K562 (cell line): Measurements from ENCODE around the gene HOXB1.

Source experiments
- SLC30A9 ChIP-seq: fragments of 250-450 bp; sonication (Bioruptor Pico); IDR thresholded peaks from 2 replicates; pipeline ENCODE4 v1.8.0; 2022; ENCODE audit warnings: mild to moderate bottlenecking, moderate library complexity
- ZNF274 ChIP-seq: IDR thresholded peaks from 2 replicates; pipeline ENCODE4 v1.6.1; 2011; ENCODE audit warnings: low read depth, mild to moderate bottlenecking, low read length, moderate library complexity, borderline replicate concordance
- TF ChIP-seq, protein P1 (sequence below), 3 experiments: IDR thresholded peaks in 2 of 3; conservative IDR thresholded peaks in 1 of 3; 2 replicates each; pipeline ENCODE4 v1.5.1; 2011 to 2012; ENCODE audit warnings: low read length in 3 of 3, mild to moderate bottlenecking in 3 of 3, control low read depth in 2 of 3, improper control_type of control experiment in 1 of 3, inconsistent platforms in 1 of 3, low read depth in 1 of 3, mixed read lengths in 1 of 3, moderate library complexity in 1 of 3; ENCODE audit not compliant: insufficient read depth in 2 of 3
- TF ChIP-seq, protein P2 (sequence below): fragments of 250-450 bp; sonication (Bioruptor Pico); IDR thresholded peaks from 2 replicates; pipeline ENCODE4 v1.5.0; 2021; ENCODE audit warnings: mild to moderate bottlenecking, borderline replicate concordance

DNA sequence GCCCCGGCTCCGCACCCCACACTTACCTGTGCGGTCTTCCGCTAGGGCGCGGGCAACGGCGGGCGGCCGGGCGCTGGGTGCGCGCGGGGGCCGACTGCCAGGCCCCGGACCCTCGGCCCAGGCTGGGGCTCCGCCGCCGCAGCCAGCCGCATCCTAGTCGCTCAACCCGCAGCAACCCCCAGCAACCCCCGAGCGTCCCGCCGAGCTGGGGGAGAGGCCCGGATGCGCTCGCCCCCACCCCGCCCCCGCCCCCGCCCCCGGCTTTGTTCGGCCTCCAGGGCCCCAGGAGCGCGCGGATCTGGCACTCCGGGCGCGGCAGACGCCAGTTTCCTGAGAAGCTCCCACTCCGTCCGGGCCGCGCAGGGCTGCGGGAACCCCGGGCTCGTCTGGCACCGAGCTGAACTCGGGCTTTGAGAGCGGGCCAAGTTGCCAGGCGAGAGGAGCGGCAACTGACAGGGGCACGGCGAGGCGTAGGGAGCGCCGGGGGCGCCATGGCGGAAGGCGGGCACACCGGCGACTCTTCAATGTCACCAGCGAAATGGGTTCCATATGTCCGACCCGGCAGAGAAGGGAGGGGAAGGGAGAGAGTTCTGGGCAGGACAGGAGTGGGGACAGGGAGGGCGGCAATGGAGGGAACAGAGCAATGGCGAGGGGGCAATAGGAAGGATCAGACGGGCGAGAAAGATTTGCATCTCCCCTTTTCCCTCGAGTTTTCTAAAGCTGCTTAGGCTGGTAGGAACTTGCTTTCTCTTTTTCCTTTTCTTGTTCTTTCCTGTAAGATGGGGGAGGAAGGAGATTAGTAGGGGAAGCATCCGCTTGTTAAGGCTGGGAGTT, 33.6 kb upstream of the HOXB1 start:
- TF ChIP-seq, protein P1, sequence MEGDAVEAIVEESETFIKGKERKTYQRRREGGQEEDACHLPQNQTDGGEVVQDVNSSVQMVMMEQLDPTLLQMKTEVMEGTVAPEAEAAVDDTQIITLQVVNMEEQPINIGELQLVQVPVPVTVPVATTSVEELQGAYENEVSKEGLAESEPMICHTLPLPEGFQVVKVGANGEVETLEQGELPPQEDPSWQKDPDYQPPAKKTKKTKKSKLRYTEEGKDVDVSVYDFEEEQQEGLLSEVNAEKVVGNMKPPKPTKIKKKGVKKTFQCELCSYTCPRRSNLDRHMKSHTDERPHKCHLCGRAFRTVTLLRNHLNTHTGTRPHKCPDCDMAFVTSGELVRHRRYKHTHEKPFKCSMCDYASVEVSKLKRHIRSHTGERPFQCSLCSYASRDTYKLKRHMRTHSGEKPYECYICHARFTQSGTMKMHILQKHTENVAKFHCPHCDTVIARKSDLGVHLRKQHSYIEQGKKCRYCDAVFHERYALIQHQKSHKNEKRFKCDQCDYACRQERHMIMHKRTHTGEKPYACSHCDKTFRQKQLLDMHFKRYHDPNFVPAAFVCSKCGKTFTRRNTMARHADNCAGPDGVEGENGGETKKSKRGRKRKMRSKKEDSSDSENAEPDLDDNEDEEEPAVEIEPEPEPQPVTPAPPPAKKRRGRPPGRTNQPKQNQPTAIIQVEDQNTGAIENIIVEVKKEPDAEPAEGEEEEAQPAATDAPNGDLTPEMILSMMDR (IDR thresholded peaks at IDR 0.05 in 2 of 3, conservative IDR thresholded peaks at IDR 0.05 in 1 of 3; ENCODE audit: insufficient read depth in 2 of 3, low read depth in 1 of 3, low read length in 3 of 3), result no peak
- TF ChIP-seq ZNF274 (no peak), SLC30A9 (CRISPR knock-in tag) (no peak)
- TF ChIP-seq, protein P2, sequence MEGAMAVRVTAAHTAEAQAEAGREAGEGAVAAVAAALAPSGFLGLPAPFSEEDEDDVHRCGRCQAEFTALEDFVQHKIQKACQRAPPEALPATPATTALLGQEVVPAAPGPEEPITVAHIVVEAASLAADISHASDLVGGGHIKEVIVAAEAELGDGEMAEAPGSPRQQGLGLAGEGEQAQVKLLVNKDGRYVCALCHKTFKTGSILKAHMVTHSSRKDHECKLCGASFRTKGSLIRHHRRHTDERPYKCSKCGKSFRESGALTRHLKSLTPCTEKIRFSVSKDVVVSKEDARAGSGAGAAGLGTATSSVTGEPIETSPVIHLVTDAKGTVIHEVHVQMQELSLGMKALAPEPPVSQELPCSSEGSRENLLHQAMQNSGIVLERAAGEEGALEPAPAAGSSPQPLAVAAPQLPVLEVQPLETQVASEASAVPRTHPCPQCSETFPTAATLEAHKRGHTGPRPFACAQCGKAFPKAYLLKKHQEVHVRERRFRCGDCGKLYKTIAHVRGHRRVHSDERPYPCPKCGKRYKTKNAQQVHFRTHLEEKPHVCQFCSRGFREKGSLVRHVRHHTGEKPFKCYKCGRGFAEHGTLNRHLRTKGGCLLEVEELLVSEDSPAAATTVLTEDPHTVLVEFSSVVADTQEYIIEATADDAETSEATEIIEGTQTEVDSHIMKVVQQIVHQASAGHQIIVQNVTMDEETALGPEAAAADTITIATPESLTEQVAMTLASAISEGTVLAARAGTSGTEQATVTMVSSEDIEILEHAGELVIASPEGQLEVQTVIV, result no peak
